H9 (cell line): ENCODE measurements around the gene ENTPD6. TPM values are rescaled to one million over a fixed set of nuclear protein-coding genes. Genes with fewer than 3 reads are reported as not detected.

ENCODE experiments used
- DNase-seq: peaks from one replicate; pipeline ENCODE4 v3.0.0-alpha.2; 2017
- H2AFZ ChIP-seq: one replicate; pipeline ENCODE4 v1.6.1; 2013; ENCODE audit warnings: mild to moderate bottlenecking, low read length, control low read depth, moderate library complexity
- H2AK5ac ChIP-seq: 2 replicates; pipeline ENCODE4 v1.6.1; 2013; ENCODE audit warnings: low read length, control low read depth, mixed read lengths; ENCODE audit not compliant: insufficient read length
- H2BK120ac ChIP-seq: one replicate; pipeline ENCODE4 v1.6.1; 2013; ENCODE audit warnings: low read depth, mild to moderate bottlenecking, low read length, control low read depth, inconsistent platforms; ENCODE audit not compliant: poor library complexity, severe bottlenecking
- H2BK12ac ChIP-seq: 2 replicates; pipeline ENCODE4 v1.6.1; 2013; ENCODE audit warnings: low read length, control low read depth, mixed read lengths, low read depth; ENCODE audit not compliant: insufficient read length
- H2BK15ac ChIP-seq: 2 replicates; pipeline ENCODE4 v1.6.1; 2013; ENCODE audit warnings: low read depth, low read length, control low read depth
- H2BK20ac ChIP-seq: one replicate; pipeline ENCODE4 v1.6.1; 2013; ENCODE audit warnings: low read depth, mild to moderate bottlenecking, low read length, control low read depth, inconsistent platforms; ENCODE audit not compliant: poor library complexity, severe bottlenecking
- H2BK5ac ChIP-seq: 2 replicates; pipeline ENCODE4 v1.6.1; 2013; ENCODE audit warnings: low read length, control low read depth, mixed read lengths; ENCODE audit not compliant: insufficient read length
- H3K14ac ChIP-seq: 2 replicates; pipeline ENCODE4 v1.6.1; 2013; ENCODE audit warnings: low read length, control low read depth; ENCODE audit not compliant: insufficient read depth
- H3K18ac ChIP-seq: 2 replicates; pipeline ENCODE4 v1.6.1; 2013; ENCODE audit warnings: low read depth, mild to moderate bottlenecking, mixed read lengths, low read length, control low read depth; ENCODE audit not compliant: insufficient read length
- H3K23ac ChIP-seq: 2 replicates; pipeline ENCODE4 v1.6.1; 2013; ENCODE audit warnings: low read length, control low read depth, mixed read lengths, low read depth; ENCODE audit not compliant: insufficient read length
- H3K23me2 ChIP-seq: 2 replicates; pipeline ENCODE4 v1.6.1; 2013; ENCODE audit warnings: low read depth, mild to moderate bottlenecking, mixed read lengths, low read length, control low read depth; ENCODE audit not compliant: insufficient read length, poor library complexity, severe bottlenecking
- H3K27ac ChIP-seq: 2 replicates; pipeline ENCODE4 v1.5.1; 2013; ENCODE audit warnings: low read length, control low read depth, mixed read lengths, low read depth; ENCODE audit not compliant: insufficient read length
- H3K27me3 ChIP-seq: 2 replicates; pipeline ENCODE4 v1.6.1; 2013; ENCODE audit warnings: low read length, control low read depth, inconsistent platforms; ENCODE audit not compliant: insufficient read depth
- H3K4ac ChIP-seq: 2 replicates; pipeline ENCODE4 v1.6.1; 2013; ENCODE audit warnings: low read depth, mild to moderate bottlenecking, control low read depth, inconsistent platforms, low read length, moderate library complexity
- H3K4me1 ChIP-seq: 2 replicates; pipeline ENCODE4 v1.6.1; 2013; ENCODE audit warnings: low read length, control low read depth, inconsistent platforms; ENCODE audit not compliant: insufficient read depth
- H3K4me2 ChIP-seq: 2 replicates; pipeline ENCODE4 v1.6.1; 2013; ENCODE audit warnings: low read length, control low read depth, mixed read lengths; ENCODE audit not compliant: insufficient read length, insufficient read depth
- H3K56ac ChIP-seq: 2 replicates; pipeline ENCODE4 v1.6.1; 2013; ENCODE audit warnings: low read depth, mild to moderate bottlenecking, mixed read lengths, low read length, control low read depth; ENCODE audit not compliant: insufficient read length
- H3K79me1 ChIP-seq: 2 replicates; pipeline ENCODE4 v1.6.1; 2013; ENCODE audit warnings: low read depth, mild to moderate bottlenecking, moderate library complexity, low read length, control low read depth, inconsistent platforms; ENCODE audit not compliant: insufficient read depth, poor library complexity, severe bottlenecking
- H3K79me2 ChIP-seq: 2 replicates; pipeline ENCODE4 v1.6.1; 2013; ENCODE audit warnings: low read length, control low read depth, inconsistent platforms; ENCODE audit not compliant: insufficient read depth
- H3K9ac ChIP-seq: 2 replicates; pipeline ENCODE4 v1.6.1; 2013; ENCODE audit warnings: low read length, control low read depth, mixed read lengths; ENCODE audit not compliant: insufficient read length; ENCODE audit errors: extremely low read depth
- H3K9me3 ChIP-seq: one replicate; pipeline ENCODE4 v1.6.1; 2013; ENCODE audit warnings: low read depth, low read length, inconsistent platforms; ENCODE audit not compliant: control insufficient read depth
- H3T11ph ChIP-seq: one replicate; pipeline ENCODE4 v1.6.1; 2013; ENCODE audit warnings: mild to moderate bottlenecking, low read length, control low read depth, inconsistent platforms
- H4K20me1 ChIP-seq: one replicate; pipeline ENCODE4 v1.6.1; 2013; ENCODE audit not compliant: control insufficient read depth, insufficient read length, insufficient read depth
- H4K5ac ChIP-seq: 2 replicates; pipeline ENCODE4 v1.6.1; 2013; ENCODE audit warnings: low read depth, mild to moderate bottlenecking, mixed read lengths, low read length, control low read depth; ENCODE audit not compliant: insufficient read length
- H4K8ac ChIP-seq: replicated peaks from 2 replicates; pipeline ENCODE4 v1.6.1; 2013; ENCODE audit warnings: low read length, control low read depth, mixed read lengths, low read depth; ENCODE audit not compliant: insufficient read length
- H4K91ac ChIP-seq: 2 replicates; pipeline ENCODE4 v1.6.1; 2013; ENCODE audit warnings: low read depth, mild to moderate bottlenecking, moderate library complexity, mixed read lengths, low read length, control low read depth; ENCODE audit not compliant: insufficient read length
- H3K27ac Mint-ChIP-seq, 3 experiments: 2 replicates in 2 of 3; 3 replicates in 1 of 3; pipeline ENCODE4 v1.8.0; 2020 to 2021; ENCODE audit warnings: mixed read lengths in 3 of 3, mild to moderate bottlenecking in 1 of 3, moderate library complexity in 1 of 3
- H3K27me3 Mint-ChIP-seq: 2 replicates; pipeline ENCODE4 v1.8.0; 2021; ENCODE audit warnings: low read depth, mild to moderate bottlenecking, moderate library complexity, mixed read lengths
- H3K36me3 Mint-ChIP-seq, 3 experiments: 2 replicates in 2 of 3; 3 replicates in 1 of 3; pipeline ENCODE4 v1.8.0; 2020 to 2021; ENCODE audit warnings: low read depth in 3 of 3, mixed read lengths in 3 of 3; ENCODE audit not compliant: insufficient read depth in 1 of 3
- H3K4me1 Mint-ChIP-seq, 2 experiments: 2 replicates each; pipeline ENCODE4 v1.8.0; 2020; ENCODE audit warnings: mixed read lengths in 2 of 2
- H3K4me3 Mint-ChIP-seq, 2 experiments: 2 replicates in 1 of 2; 3 replicates in 1 of 2; pipeline ENCODE4 v1.8.0; 2020 to 2021; ENCODE audit warnings: mild to moderate bottlenecking in 2 of 2, mixed read lengths in 2 of 2, moderate library complexity in 1 of 2
- H3K9me3 Mint-ChIP-seq, 2 experiments: 2 replicates in 1 of 2; 3 replicates in 1 of 2; pipeline ENCODE4 v1.8.0; 2020; ENCODE audit warnings: mild to moderate bottlenecking in 2 of 2, mixed read lengths in 2 of 2, moderate library complexity in 1 of 2
- CTCF ChIP-seq: fragments of 200-600 bp; sonication (generic); conservative IDR thresholded peaks from 3 replicates; pipeline ENCODE4 v1.8.0; 2021; ENCODE audit warnings: antibody characterized with exemption, mild to moderate bottlenecking
- WGBS: extraction: QIAGEN DNeasy Blood & Tissue Kit; methylation state at CpG from one replicate; pipeline ENCODE4 v1.1.7; 2013; ENCODE audit warnings: missing lambda C conversion rate, low lambda C conversion rate, mixed read lengths; ENCODE audit not compliant: insufficient read length; ENCODE audit errors: extremely low coverage; 5-methylcytosine and 5-hydroxymethylcytosine counted together
- total RNA-seq: library from RNA; stranded (reverse); gene quantifications from 2 replicates; pipeline ENCODE4 v1.2.1, GENCODE V29; 2021

The ENTPD6 gene
- total RNA-seq, 1 experiment from 2014 or later, result 57.4 TPM

- Histone ChIP-seq H2AFZ (peak within 1 kb of the TSS; percentile 23), H2BK120ac (no peak within 1 kb of the TSS), H3K27me3 (no peaks in the 10 kb centered on the region; the same call in 1 of the 2 replicates), H4K20me1 (no peaks in the 10 kb centered on the region), H3K23me2 (peaks cover 6% of the 10 kb centered on the region), H2BK12ac (no peak within 1 kb of the TSS), H3K14ac (no peak within 1 kb of the TSS), H4K8ac (no peak within 1 kb of the TSS), H3K23ac (no peak within 1 kb of the TSS), H3K4me1 (no peaks in the 10 kb centered on the region), H3T11ph (no peak within 1 kb of the TSS), H2BK20ac (no peak within 1 kb of the TSS), H3K18ac (peak within 1 kb of the TSS; percentile 59), H2BK5ac (no peak within 1 kb of the TSS), H3K9me3 (no peaks in the 10 kb centered on the region), H3K4ac (no peak within 1 kb of the TSS), H2BK15ac (no peak within 1 kb of the TSS), H3K27ac (no peak within 1 kb of the TSS), H3K56ac (no peak within 1 kb of the TSS), H3K4me2 (peak within 1 kb of the TSS; percentile 60), H2AK5ac (no peak within 1 kb of the TSS), H3K9ac (peak within 1 kb of the TSS; percentile 66), H4K5ac (no peak within 1 kb of the TSS), H3K79me2 (peaks cover 5% of the 10 kb centered on the region; the same call in 1 of the 2 replicates), H4K91ac (no peak within 1 kb of the TSS), H3K79me1 (no peaks in the 10 kb centered on the region)
- Mint-ChIP-seq H3K36me3 (peaks cover 4 to 8% (median 6%) of the 10 kb centered on the region in 3 experiments; a peak in 5 of 7 replicates), H3K9me3 (peaks cover 2 to 6% of the 10 kb centered on the region in 2 experiments; a peak in 3 of 5 replicates), H3K4me1 (peaks cover 44 to 45% of the 10 kb centered on the region in 2 experiments), H3K4me3 (peak within 1 kb of the TSS; percentile 85 to 95), H3K27me3 (peaks cover 14% of the 10 kb centered on the region), H3K27ac (peak within 1 kb of the TSS; percentile 93 to 97 (median 95); a peak in 6 of 7 replicates)
- peak; percentile 82 for DNase-seq
- no peak for TF ChIP-seq CTCF
- no CpG with 5 or more reads among the region's 113 CpGs for WGBS
Measured at GRCh38 chr20:25247956-25248785, 52.7 kb downstream of the ENTPD6 start, which contains the start of gene PYGB. Gene PYGB, plus strand, starts transcription at chr20:25248085. Its CDS starts 94 bp downstream, at chr20:25248179.
